GM12873 (cell line): Measurements from ENCODE around the gene ARSG.
A peak's percentile ranks its signal among the peaks of the same experiment; 100 is the strongest.

Source experiments
- CTCF ChIP-seq: IDR thresholded peaks from 2 replicates; pipeline ENCODE4 v1.5.1; 2012; ENCODE audit warnings: low read depth, mild to moderate bottlenecking, moderate library complexity, low read length, control low read depth; ENCODE audit not compliant: insufficient read depth; ENCODE audit errors: missing control alignments

ARSG gene

GRCh38 chr17:68288375-68288774, 2.9 kb upstream of the ARSG start:
- TF ChIP-seq CTCF = no peak

GRCh38 chr17:68288804-68289203, 2.5 kb upstream of the ARSG start:
- peak; percentile 55 for TF ChIP-seq CTCF

GRCh38 chr17:68289473-68289872, 1.8 kb upstream of the ARSG start:
- no peak for TF ChIP-seq CTCF

GRCh38 chr17:68289936-68290267, 1.4 kb upstream of the ARSG start:
- TF ChIP-seq CTCF = no peak

GRCh38 chr17:68290268-68290954, 884 bp upstream of the ARSG start:
- no peak for TF ChIP-seq CTCF

- TF ChIP-seq CTCF = no peak
Observed at GRCh38 chr17:68291836-68292688, 767 bp downstream of the ARSG start.

- no peak for TF ChIP-seq CTCF
Observed at GRCh38 chr17:68292689-68293040, 1.4 kb downstream of the ARSG start.
